Measurements from ENCODE around the gene ANKRD62. TPM values are rescaled to one million over a fixed set of nuclear protein-coding genes. Genes with fewer than 3 reads are reported as not detected.

The ANKRD62 gene
- total RNA-seq, 2 experiments from 2014 or later, result not detected

DNA sequence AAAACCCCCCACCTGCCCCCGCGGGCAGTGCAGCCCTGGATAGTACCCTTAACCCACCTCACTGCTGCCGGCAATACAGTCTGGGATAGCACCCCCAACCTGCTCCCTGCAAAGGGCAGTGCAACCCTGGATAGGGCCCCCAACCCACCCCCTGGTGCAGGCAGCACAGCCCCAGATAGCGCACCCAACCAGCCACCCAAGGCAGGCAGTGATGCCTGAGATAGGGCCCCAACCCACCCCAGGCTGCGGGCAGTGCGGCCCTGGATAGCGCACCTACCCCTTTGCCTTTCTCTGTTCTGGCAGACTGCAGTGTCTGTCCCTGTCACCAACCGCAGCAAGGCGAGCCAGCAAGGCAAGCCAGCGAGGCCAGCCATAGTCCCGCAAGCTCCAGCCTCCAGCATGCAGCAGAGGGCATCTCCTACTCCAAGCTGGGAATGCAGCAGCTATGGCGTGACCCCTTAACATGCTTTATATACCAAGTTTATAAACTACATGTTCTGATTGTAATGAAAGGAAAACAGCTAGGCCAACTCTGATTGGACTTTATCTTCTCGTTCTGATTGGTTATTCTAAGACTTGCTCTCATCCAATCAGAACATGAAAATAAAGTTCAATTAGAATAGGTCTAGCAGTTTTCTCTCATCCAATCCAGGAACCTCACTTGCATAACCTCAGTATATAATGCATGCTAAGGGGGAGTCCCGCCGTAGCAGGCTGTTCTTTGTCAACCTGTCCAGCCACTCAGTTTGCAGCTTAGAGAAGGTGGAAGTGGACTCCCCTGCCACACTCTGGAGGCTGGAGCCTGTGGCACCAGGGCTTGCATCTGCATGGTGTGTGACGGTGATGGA, 34.1 kb upstream of the ANKRD62 start:
- no peaks in the 10 kb centered on the region for H3K36me3 Mint-ChIP-seq (ENCODE audit: low read depth)
- TF ChIP-seq, protein P1, sequence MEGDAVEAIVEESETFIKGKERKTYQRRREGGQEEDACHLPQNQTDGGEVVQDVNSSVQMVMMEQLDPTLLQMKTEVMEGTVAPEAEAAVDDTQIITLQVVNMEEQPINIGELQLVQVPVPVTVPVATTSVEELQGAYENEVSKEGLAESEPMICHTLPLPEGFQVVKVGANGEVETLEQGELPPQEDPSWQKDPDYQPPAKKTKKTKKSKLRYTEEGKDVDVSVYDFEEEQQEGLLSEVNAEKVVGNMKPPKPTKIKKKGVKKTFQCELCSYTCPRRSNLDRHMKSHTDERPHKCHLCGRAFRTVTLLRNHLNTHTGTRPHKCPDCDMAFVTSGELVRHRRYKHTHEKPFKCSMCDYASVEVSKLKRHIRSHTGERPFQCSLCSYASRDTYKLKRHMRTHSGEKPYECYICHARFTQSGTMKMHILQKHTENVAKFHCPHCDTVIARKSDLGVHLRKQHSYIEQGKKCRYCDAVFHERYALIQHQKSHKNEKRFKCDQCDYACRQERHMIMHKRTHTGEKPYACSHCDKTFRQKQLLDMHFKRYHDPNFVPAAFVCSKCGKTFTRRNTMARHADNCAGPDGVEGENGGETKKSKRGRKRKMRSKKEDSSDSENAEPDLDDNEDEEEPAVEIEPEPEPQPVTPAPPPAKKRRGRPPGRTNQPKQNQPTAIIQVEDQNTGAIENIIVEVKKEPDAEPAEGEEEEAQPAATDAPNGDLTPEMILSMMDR (IDR thresholded peaks at IDR 0.05), result no peak
- Histone ChIP-seq H3K27ac (ENCODE audit: low read depth in 1 of 2, low read length in 2 of 2) (no peak overlapping the region), H3K4me1 (ENCODE audit: insufficient read depth, low read length) (no peaks in the 10 kb centered on the region), H3K36me3 (ENCODE audit: insufficient read depth, low read length) (no peaks in the 10 kb centered on the region), H3K4me3 (ENCODE audit: low read length) (no peak overlapping the region), H3K27me3 (ENCODE audit: control insufficient read depth in 1 of 2, insufficient read depth in 2 of 2, low read length in 2 of 2) (peaks cover 0 to 3% of the 10 kb centered on the region in 2 experiments), H3K9me3 (ENCODE audit: control insufficient read depth in 1 of 2, insufficient read depth in 1 of 2, low read length in 2 of 2) (no peaks in the 10 kb centered on the region)
- intact Hi-C loops (cut with DNase I, micrococcal nuclease), result no loop called here
- POLR2A ChIA-PET, result no interaction called here
- no peak overlapping the region for H3K27ac Mint-ChIP-seq
- ATAC-seq (ENCODE audit: poor library complexity) (no peak), DNase-seq (no peak)
- H3K9me3 Mint-ChIP-seq, result no peaks in the 10 kb centered on the region
- no peak overlapping the region for H3K4me3 Mint-ChIP-seq
- CTCF ChIA-PET, result no interaction called here
- H3K4me1 Mint-ChIP-seq (ENCODE audit: low read depth), result no peaks in the 10 kb centered on the region
- peaks cover 3% of the 10 kb centered on the region for H3K27me3 Mint-ChIP-seq

DNA sequence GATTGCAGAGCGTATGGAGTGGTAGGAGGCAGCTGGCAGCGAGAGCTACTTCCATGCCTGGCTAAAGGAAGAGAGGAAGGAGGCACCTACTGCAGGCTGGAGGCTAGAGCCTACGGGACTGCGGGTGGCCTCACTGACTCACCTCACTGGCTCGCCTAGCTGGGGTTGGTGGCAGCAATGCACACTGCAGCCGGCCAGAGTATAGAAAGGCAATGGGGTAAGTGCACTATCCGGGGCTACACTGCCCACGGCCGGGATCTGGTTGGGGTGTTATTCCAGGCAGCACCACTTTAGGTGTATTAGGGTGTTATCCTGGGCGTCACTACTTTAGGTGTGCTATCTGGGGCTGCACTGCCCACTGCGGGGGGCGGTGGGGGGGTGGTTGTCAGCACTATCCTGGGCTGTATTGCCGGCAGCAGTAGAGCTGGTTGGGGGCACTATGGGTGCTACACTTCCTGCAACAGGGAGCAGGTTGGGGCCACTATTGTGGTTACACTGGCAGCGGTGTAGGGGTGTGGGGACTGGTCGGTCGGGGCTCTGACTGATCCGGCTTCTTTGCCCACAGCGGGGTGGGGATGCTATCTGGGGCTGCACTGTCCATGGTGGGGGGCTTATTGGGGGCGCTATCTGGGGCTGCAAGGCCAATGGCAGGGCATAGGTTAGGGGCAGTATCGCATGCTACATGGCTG, 33.3 kb upstream of the ANKRD62 start:
- H3K27ac Mint-ChIP-seq, result no peak overlapping the region
- Histone ChIP-seq H3K27me3 (ENCODE audit: control insufficient read depth in 1 of 2, insufficient read depth in 2 of 2, low read length in 2 of 2) (peaks cover 0 to 3% of the 10 kb centered on the region in 2 experiments), H3K4me1 (ENCODE audit: insufficient read depth, low read length) (no peaks in the 10 kb centered on the region), H3K36me3 (ENCODE audit: insufficient read depth, low read length) (no peaks in the 10 kb centered on the region), H3K4me3 (ENCODE audit: low read length) (no peak overlapping the region), H3K9me3 (ENCODE audit: control insufficient read depth in 1 of 2, insufficient read depth in 1 of 2, low read length in 2 of 2) (no peaks in the 10 kb centered on the region), H3K27ac (ENCODE audit: low read depth in 1 of 2, low read length in 2 of 2) (no peak overlapping the region)
- TF ChIP-seq, protein P1 (IDR thresholded peaks at IDR 0.05), result no peak
- H3K9me3 Mint-ChIP-seq, result no peaks in the 10 kb centered on the region
- ChIA-PET POLR2A (no interaction called here), CTCF (no interaction called here)
- no peak overlapping the region for H3K4me3 Mint-ChIP-seq
- H3K36me3 Mint-ChIP-seq (ENCODE audit: low read depth), result no peaks in the 10 kb centered on the region
- DNase-seq (no peak), ATAC-seq (ENCODE audit: poor library complexity) (no peak)
- H3K4me1 Mint-ChIP-seq (ENCODE audit: low read depth), result no peaks in the 10 kb centered on the region
- peaks cover 4% of the 10 kb centered on the region for H3K27me3 Mint-ChIP-seq
- intact Hi-C loops (cut with DNase I, micrococcal nuclease), result no loop called here

DNA sequence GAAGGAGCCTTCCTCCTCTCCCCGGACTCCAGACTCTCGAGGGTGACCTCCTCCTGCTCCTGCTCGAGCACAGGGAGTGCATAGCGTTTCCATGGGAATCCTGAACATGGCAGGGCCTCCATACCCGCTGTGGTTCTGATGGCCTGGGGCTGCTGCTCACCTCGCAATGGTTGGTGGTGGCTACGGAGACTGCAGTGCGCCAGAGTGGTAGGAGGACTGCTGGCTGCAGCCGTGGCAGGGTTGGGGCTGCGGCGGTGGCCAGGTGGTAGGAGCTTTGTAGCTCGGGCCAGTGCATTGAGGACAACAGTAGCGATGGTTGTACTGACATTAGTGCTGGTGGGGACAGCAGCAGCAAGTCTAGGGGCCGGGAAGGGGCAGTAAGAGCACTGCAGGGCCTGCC, 32.0 kb upstream of the ANKRD62 start:
- peaks cover 4% of the 10 kb centered on the region for H3K27me3 Mint-ChIP-seq

More for the DNA sequence above, 32.0 kb upstream of the ANKRD62 start:
- Histone ChIP-seq H3K27me3 (ENCODE audit: control insufficient read depth in 1 of 2, insufficient read depth in 2 of 2, low read length in 2 of 2) (peaks cover 0 to 3% of the 10 kb centered on the region in 2 experiments), H3K4me1 (ENCODE audit: insufficient read depth, low read length) (no peaks in the 10 kb centered on the region), H3K36me3 (ENCODE audit: insufficient read depth, low read length) (no peaks in the 10 kb centered on the region), H3K27ac (ENCODE audit: low read depth in 1 of 2, low read length in 2 of 2) (no peak overlapping the region), H3K4me3 (ENCODE audit: low read length) (no peak overlapping the region), H3K9me3 (ENCODE audit: control insufficient read depth in 1 of 2, insufficient read depth in 1 of 2, low read length in 2 of 2) (no peaks in the 10 kb centered on the region)
- POLR2A ChIA-PET, result no interaction called here
- Mint-ChIP-seq H3K4me3 (no peak overlapping the region), H3K27ac (no peak overlapping the region), H3K36me3 (ENCODE audit: low read depth) (no peaks in the 10 kb centered on the region), H3K9me3 (no peaks in the 10 kb centered on the region), H3K4me1 (ENCODE audit: low read depth) (no peaks in the 10 kb centered on the region)
- CTCF ChIA-PET, result no interaction called here
- TF ChIP-seq, protein P1 (IDR thresholded peaks at IDR 0.05), result no peak
- intact Hi-C loops (cut with DNase I, micrococcal nuclease), result no loop called here
- DNase-seq (no peak), ATAC-seq (ENCODE audit: poor library complexity) (no peak)

Data from CD4-positive, alpha-beta T cell (primary cell).